ENCODE measurements around the gene DPYSL5.

DPYSL5 gene

GRCh38 chr2:26914659-26915310, 66.9 kb downstream of the DPYSL5 start:
- no peaks in the 10 kb centered on the region for H3K9me3 ChIP-seq (ENCODE audit: insufficient read depth, low read depth, low read length)
- H3K27me3 ChIP-seq (ENCODE audit: insufficient read depth, low read length, poor library complexity, severe bottlenecking), result no peaks in the 10 kb centered on the region
- no peaks in the 10 kb centered on the region for H4K20me1 ChIP-seq (ENCODE audit: insufficient read depth, low read length, poor library complexity, severe bottlenecking)
- H3K4me1 ChIP-seq (ENCODE audit: insufficient read depth, low read length, poor library complexity, severe bottlenecking), result no peaks in the 10 kb centered on the region
- no peak overlapping the region for H3K9ac ChIP-seq (ENCODE audit: low read depth, low read length, poor library complexity, severe bottlenecking)
- no peaks in the 10 kb centered on the region for H3K36me3 ChIP-seq (ENCODE audit: insufficient read depth, low read length)
- TF ChIP-seq EZH2phosphoT487 (IDR thresholded peaks at IDR 0.05; ENCODE audit: borderline replicate concordance), result no peak
- H2AFZ ChIP-seq (ENCODE audit: low read length), result no peak overlapping the region; the same call in 1 of the 2 replicates
- no peak overlapping the region for H3K4me2 ChIP-seq (ENCODE audit: low read depth, low read length, poor library complexity, severe bottlenecking)
- H3K9me2 ChIP-seq (replicated peaks; ENCODE audit: low read depth, low read length), result no peaks in the 10 kb centered on the region
- no peak overlapping the region for H3K4me3 ChIP-seq (ENCODE audit: low read length, poor library complexity, severe bottlenecking)
- H3F3A ChIP-seq (ENCODE audit: low read depth), result no peaks in the 10 kb centered on the region
- no peaks in the 10 kb centered on the region for H3K79me2 ChIP-seq (ENCODE audit: insufficient read depth, low read length)

GRCh38 chr2:26915316-26915715, 67.4 kb downstream of the DPYSL5 start:
- no peaks in the 10 kb centered on the region for H3K36me3 ChIP-seq (ENCODE audit: insufficient read depth, low read length)
- H3F3A ChIP-seq (ENCODE audit: low read depth), result no peaks in the 10 kb centered on the region
- H3K9me2 ChIP-seq (replicated peaks; ENCODE audit: low read depth, low read length), result no peaks in the 10 kb centered on the region
- H3K27me3 ChIP-seq (ENCODE audit: insufficient read depth, low read length, poor library complexity, severe bottlenecking), result no peaks in the 10 kb centered on the region
- no peaks in the 10 kb centered on the region for H4K20me1 ChIP-seq (ENCODE audit: insufficient read depth, low read length, poor library complexity, severe bottlenecking)
- TF ChIP-seq EZH2phosphoT487 (IDR thresholded peaks at IDR 0.05; ENCODE audit: borderline replicate concordance) (no peak), CTCF (conservative IDR thresholded peaks at IDR 0.05; ENCODE audit: low read length) (no peak)
- no peaks in the 10 kb centered on the region for H3K79me2 ChIP-seq (ENCODE audit: insufficient read depth, low read length)
- H2AFZ ChIP-seq (ENCODE audit: low read length), result no peak overlapping the region
- no peaks in the 10 kb centered on the region for H3K9me3 ChIP-seq (ENCODE audit: insufficient read depth, low read depth, low read length)
- H3K4me3 ChIP-seq (ENCODE audit: low read length, poor library complexity, severe bottlenecking), result no peak overlapping the region
- no peak overlapping the region for H3K9ac ChIP-seq (ENCODE audit: low read depth, low read length, poor library complexity, severe bottlenecking)
- H3K4me1 ChIP-seq (ENCODE audit: insufficient read depth, low read length, poor library complexity, severe bottlenecking), result no peaks in the 10 kb centered on the region
- H3K4me2 ChIP-seq (ENCODE audit: low read depth, low read length, poor library complexity, severe bottlenecking), result no peak overlapping the region

- Histone ChIP-seq H3K36me3 (ENCODE audit: insufficient read depth, low read length) (no peaks in the 10 kb centered on the region), H4K20me1 (ENCODE audit: insufficient read depth, low read length, poor library complexity, severe bottlenecking) (no peaks in the 10 kb centered on the region), H3K79me2 (ENCODE audit: insufficient read depth, low read length) (no peaks in the 10 kb centered on the region), H2AFZ (ENCODE audit: low read length) (no peak overlapping the region), H3F3A (ENCODE audit: low read depth) (no peaks in the 10 kb centered on the region), H3K9me3 (ENCODE audit: insufficient read depth, low read depth, low read length) (no peaks in the 10 kb centered on the region), H3K9me2 (replicated peaks; ENCODE audit: low read depth, low read length) (no peaks in the 10 kb centered on the region), H3K4me2 (ENCODE audit: low read depth, low read length, poor library complexity, severe bottlenecking) (no peak overlapping the region), H3K4me3 (ENCODE audit: low read length, poor library complexity, severe bottlenecking) (no peak overlapping the region), H3K4me1 (ENCODE audit: insufficient read depth, low read length, poor library complexity, severe bottlenecking) (no peaks in the 10 kb centered on the region), H3K27me3 (ENCODE audit: insufficient read depth, low read length, poor library complexity, severe bottlenecking) (no peaks in the 10 kb centered on the region), H3K9ac (ENCODE audit: low read depth, low read length, poor library complexity, severe bottlenecking) (no peak overlapping the region)
- TF ChIP-seq EZH2phosphoT487 (IDR thresholded peaks at IDR 0.05; ENCODE audit: borderline replicate concordance) (no peak), CTCF (conservative IDR thresholded peaks at IDR 0.05; ENCODE audit: low read length) (no peak)
Observed at GRCh38 chr2:26916128-26916692, 68.3 kb downstream of the DPYSL5 start.
